ENCODE results near the gene KAT6B.

GRCh38 chr10:74882831-74883230 lies 56.4 kb downstream of the KAT6B start:
- TF ChIP-seq CTCF (IDR thresholded peaks at IDR 0.05) (no peak), ZFX (IDR thresholded peaks at IDR 0.05; ENCODE audit: borderline replicate concordance) (no peak)

All from 22Rv1 (cell line).